A204.1 (cell line): Measurements from ENCODE around the gene SDR39U1.

Source experiments
- FAIRE-seq: peaks from 2 replicates; lab custom pipeline; 2012; peaks lifted over from hg19 to GRCh38; lab: Jason Lieb, UNC

The SDR39U1 gene

GRCh38 chr14:24429395-24430142, 13.0 kb downstream of the SDR39U1 start, which contains the start of the genes CBLN3 and KHNYN:
Gene CBLN3 (minus strand): TSS chr14:24429668. CDS start chr14:24429054, 614 bp downstream.
Gene KHNYN (plus strand): TSS chr14:24429954. CDS start chr14:24430731, 777 bp downstream.
- FAIRE-seq: no peak

- no peak for FAIRE-seq
These were observed 13.8 kb downstream of the SDR39U1 start for GRCh38 chr14:24428628-24429394.

DNA sequence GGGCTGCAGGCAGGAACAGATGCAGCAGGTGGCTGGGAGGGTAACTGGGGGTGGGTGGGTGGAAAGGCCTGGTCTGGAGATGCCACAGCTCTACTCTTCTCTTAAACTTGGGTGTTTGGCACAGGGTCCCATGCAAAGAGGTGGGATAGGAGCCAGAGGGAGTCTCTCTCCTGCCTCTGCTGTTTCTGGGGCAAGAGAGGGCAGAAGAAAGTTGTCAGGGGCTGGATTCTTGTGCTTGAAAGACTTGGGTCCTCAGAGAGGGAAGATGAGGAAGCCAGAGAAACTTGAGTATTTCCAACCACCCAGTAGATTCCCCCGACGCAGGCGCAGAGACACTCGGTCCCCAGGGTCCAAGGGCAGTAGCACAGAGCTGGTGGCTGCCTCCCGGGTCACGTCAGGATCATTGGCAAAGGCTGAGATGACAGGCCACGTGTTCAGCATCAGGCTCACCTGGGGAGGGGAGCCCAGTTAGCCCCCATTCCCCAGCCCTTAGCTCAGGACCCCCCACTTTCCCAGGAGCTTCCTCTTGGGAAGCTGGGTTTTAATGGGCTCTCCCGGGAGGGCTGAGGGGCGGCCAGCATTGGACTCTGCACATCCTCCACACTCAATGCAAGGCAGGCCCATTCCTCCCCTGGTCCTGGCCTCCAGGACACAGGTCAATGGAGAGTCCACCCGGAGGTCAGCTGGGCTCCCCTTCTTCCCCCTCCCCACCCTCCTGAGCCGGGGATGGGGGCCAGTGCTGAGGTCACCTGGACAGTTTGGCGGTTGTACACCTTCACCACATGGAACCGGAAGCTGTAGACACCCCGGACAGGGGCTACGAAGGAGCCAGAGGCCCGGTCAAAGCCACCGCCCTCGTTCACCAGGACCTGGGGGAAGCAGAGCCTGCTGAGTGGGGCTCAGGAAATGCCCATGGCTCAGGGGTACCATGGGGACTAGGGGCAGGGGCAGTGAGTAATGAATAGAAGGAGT, 14.8 kb downstream of the SDR39U1 start:
- no peak for FAIRE-seq

GRCh38 chr14:24426912-24427536, 15.6 kb downstream of the SDR39U1 start:
- FAIRE-seq: no peak

DNA sequence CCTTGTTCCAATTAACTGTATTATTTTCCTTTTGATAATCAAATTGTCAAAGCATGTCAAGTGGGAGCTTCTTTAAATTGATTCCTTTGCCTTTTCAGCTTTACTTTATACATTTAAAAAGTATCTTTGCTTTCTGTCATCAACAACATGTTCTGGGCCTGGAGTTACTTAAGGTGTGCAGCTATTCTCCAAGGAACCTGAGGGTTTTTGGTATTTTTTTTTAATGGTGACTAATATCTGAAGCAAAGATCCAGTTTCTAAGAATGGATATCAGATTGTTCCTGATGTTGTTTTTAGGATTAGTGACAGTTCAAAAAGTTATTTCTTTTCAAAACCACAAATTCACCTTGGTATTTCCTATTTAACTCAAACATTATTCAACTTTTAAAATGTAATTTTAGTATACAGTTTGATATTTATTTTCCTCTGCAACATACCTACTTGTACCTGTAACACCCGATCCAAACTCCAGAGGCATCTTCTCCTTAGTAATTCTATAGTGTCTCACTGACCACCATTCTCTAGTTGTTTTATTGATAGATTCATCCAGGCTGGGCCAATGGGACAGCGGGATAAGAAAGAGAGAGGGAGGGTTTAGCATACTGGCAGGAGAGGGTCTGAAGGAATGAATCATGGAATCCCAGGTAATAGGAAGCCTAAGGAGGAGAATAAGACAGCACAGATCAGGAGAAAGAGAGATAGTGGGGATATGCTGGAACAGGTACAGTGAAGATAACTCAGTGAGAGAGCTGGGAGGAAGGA, 16.2 kb downstream of the SDR39U1 start:
- FAIRE-seq: no peak

- no peak for FAIRE-seq
These were observed 16.9 kb downstream of the SDR39U1 start for GRCh38 chr14:24425704-24426103.

- FAIRE-seq: no peak
These were observed 19.6 kb downstream of the SDR39U1 start for GRCh38 chr14:24422694-24423601.

DNA sequence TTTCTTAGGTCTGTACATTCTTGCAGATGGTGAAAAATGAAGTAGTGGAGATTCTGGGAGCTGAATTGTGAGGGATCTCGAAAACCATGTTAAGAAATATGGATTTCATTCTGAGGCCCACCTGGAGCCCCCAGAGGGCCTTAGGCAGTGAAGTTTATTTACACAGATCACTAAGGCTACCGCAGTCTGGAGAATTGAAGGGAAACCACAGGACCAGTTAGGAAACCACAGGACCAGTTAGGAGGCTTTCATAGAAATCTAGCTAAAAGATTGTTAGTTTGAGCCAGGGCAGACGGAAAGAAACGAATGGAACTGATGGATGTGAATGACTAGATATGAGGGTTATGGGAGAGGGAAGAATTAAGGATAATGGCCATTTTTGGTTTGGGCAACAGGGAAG, 20.3 kb downstream of the SDR39U1 start:
- no peak for FAIRE-seq

- FAIRE-seq: no peak
These were observed 24.1 kb downstream of the SDR39U1 start for GRCh38 chr14:24418492-24418873.

DNA sequence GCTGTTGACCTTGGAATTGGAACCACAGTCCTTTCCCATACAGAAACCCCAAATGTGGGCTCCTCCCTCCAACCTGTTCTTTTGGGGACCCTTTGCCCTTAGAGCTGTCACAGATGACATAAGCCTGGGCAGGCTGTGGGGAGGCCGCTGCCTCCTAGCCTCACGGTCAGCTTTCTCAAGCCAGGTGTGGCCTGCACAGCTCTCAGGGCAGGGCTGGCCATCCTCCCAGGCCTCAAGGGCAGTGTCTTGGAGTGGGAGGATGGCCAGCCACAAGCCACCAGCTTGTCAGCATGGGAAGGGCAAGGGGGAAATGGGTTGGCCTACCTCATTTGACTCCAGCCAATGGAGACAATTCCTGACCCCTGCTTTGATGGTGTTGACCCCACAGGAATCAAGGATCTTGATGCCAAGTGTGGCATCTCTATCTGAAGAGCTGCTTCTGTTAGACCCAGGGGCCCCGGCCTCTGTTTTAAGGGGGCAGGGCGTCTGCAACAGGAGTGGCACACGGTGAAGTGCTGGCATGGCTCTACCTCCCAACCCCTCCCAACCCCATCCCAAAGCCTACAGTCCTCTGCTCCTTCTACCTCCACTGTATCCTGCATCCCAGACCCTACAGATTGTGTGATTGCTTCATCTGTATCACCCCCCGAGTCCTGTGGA, 24.6 kb downstream of the SDR39U1 start:
- FAIRE-seq: no peak

GRCh38 chr14:24416932-24417619, 25.5 kb downstream of the SDR39U1 start:
- FAIRE-seq: no peak

- no peak for FAIRE-seq
These were observed 26.2 kb downstream of the SDR39U1 start for GRCh38 chr14:24416254-24416931.

GRCh38 chr14:24415421-24416253, 26.9 kb downstream of the SDR39U1 start:
- no peak for FAIRE-seq

- no peak for FAIRE-seq
These were observed 27.7 kb downstream of the SDR39U1 start for GRCh38 chr14:24414732-24415420.

GRCh38 chr14:24414077-24414476, 28.5 kb downstream of the SDR39U1 start:
- no peak for FAIRE-seq
